GM21360 (cell line): ENCODE results near the gene NCDN.

Source experiments
- ATAC-seq: cut with Tn5 transposase; IDR thresholded peaks from one replicate; pipeline ENCODE4 v1.9.1; 2021; ENCODE audit warnings: mild to moderate bottlenecking, moderate library complexity; ENCODE audit not compliant: unreplicated experiment

Gene NCDN

GRCh38 chr1:35589516-35590427, 32.2 kb downstream of the NCDN start:
- ATAC-seq, result no peak

GRCh38 chr1:35590476-35591040, 33.0 kb downstream of the NCDN start:
- ATAC-seq, result no peak

- ATAC-seq, result no peak
Observed at GRCh38 chr1:35591211-35591610, 33.6 kb downstream of the NCDN start.

GRCh38 chr1:35592991-35593769, 35.6 kb downstream of the NCDN start:
- ATAC-seq, result no peak

GRCh38 chr1:35594005-35594760, 36.6 kb downstream of the NCDN start:
- no peak for ATAC-seq

- no peak for ATAC-seq
Observed at GRCh38 chr1:35595684-35596083, 38.1 kb downstream of the NCDN start.

GRCh38 chr1:35597870-35598269, 40.3 kb downstream of the NCDN start:
- ATAC-seq, result no peak

GRCh38 chr1:35598895-35599294, 41.3 kb downstream of the NCDN start:
- no peak for ATAC-seq

GRCh38 chr1:35599411-35599810, 41.8 kb downstream of the NCDN start:
- ATAC-seq, result no peak

- ATAC-seq, result no peak
Observed at GRCh38 chr1:35600593-35600992, 43.0 kb downstream of the NCDN start.

- no peak for ATAC-seq
Observed at GRCh38 chr1:35603468-35603867, 45.9 kb downstream of the NCDN start.

GRCh38 chr1:35603941-35604340, 46.3 kb downstream of the NCDN start:
- ATAC-seq, result no peak

GRCh38 chr1:35605071-35605866, 47.7 kb downstream of the NCDN start:
- ATAC-seq, result no peak

- no peak for ATAC-seq
Observed at GRCh38 chr1:35605867-35606182, 48.2 kb downstream of the NCDN start.

- no peak for ATAC-seq
Observed at GRCh38 chr1:35611655-35612054, 54.1 kb downstream of the NCDN start.

GRCh38 chr1:35615440-35615839, 57.8 kb downstream of the NCDN start:
- ATAC-seq, result no peak
